Right renal cortex interstitium (tissue), 3 donors: ENCODE results near the gene TMEM143. TPM values are rescaled to one million over a fixed set of nuclear protein-coding genes. Genes with fewer than 3 reads are reported as not detected.

Experiments used
- DNase-seq, 3 donors: peaks; one replicate each; pipeline ENCODE4 v3.0.0-alpha.2; 2013; ENCODE audit warnings: low read depth in 3 of 3, low spot score in 2 of 3
- polyA plus RNA-seq, 3 donors: library from polyadenylated mRNA; unstranded; fragments of 120-200 nt; gene quantifications; one replicate each; pipeline ENCODE4 v1.2.1, GENCODE V29; 2013; ENCODE audit not compliant: insufficient read length in 3 of 3

The TMEM143 gene
- polyA plus RNA-seq, 3 donors, result 7.7 to 9.4 (median 8.3) TPM

- DNase-seq, result no peak
Measured at GRCh38 chr19:48361912-48362311, 1.8 kb downstream of the TMEM143 start.

- DNase-seq, result no peak
Measured at GRCh38 chr19:48359123-48359522, 4.6 kb downstream of the TMEM143 start.

- DNase-seq, result no peak
Measured at GRCh38 chr19:48355365-48355954, 8.3 kb downstream of the TMEM143 start.

GRCh38 chr19:48354332-48354992, 9.3 kb downstream of the TMEM143 start:
- no peak for DNase-seq

- no peak for DNase-seq
Measured at GRCh38 chr19:48353677-48354076, 10.1 kb downstream of the TMEM143 start.

- DNase-seq, result no peak
Measured at GRCh38 chr19:48351341-48351752, 12.4 kb downstream of the TMEM143 start.

GRCh38 chr19:48350856-48351255, 12.9 kb downstream of the TMEM143 start:
- no peak for DNase-seq

GRCh38 chr19:48348737-48349136, 15.0 kb downstream of the TMEM143 start:
- no peak for DNase-seq

GRCh38 chr19:48348045-48348444, 15.7 kb downstream of the TMEM143 start:
- DNase-seq, result no peak

GRCh38 chr19:48346191-48346590, 17.5 kb downstream of the TMEM143 start:
- DNase-seq, result no peak

- no peak for DNase-seq
Measured at GRCh38 chr19:48344892-48345291, 18.8 kb downstream of the TMEM143 start.

- no peak for DNase-seq
Measured at GRCh38 chr19:48342841-48343540, 20.7 kb downstream of the TMEM143 start.

- DNase-seq, result no peak
Measured at GRCh38 chr19:48342414-48342738, 21.4 kb downstream of the TMEM143 start.

- DNase-seq, result no peak
Measured at GRCh38 chr19:48341515-48342413, 22.0 kb downstream of the TMEM143 start.

- DNase-seq, result no peak
Measured at GRCh38 chr19:48340995-48341394, 22.7 kb downstream of the TMEM143 start.

- DNase-seq, result no peak
Measured at GRCh38 chr19:48338802-48339503, 24.8 kb downstream of the TMEM143 start.

GRCh38 chr19:48338253-48338755, 25.4 kb downstream of the TMEM143 start:
- DNase-seq, result no peak

GRCh38 chr19:48333467-48334384, 30.0 kb downstream of the TMEM143 start:
- DNase-seq, result no peak
